BLaER1 treated with 17β-estradiol and CSF1 and Interleukin-3, amounts not matched to agents 10 nM and 100 nM (cell line): Measurements from ENCODE around the gene PSMC1.
A peak's percentile ranks its signal among the peaks of the same experiment; 100 is the strongest.

Source experiments
- H3K27ac ChIP-seq, 11 experiments: shearing (Covaris generic); formaldehyde crosslinking; 2 replicates each; pipeline ENCODE4 v1.8.1; 2022
- H3K27me3 ChIP-seq, 11 experiments: shearing (Covaris generic); formaldehyde crosslinking; 2 replicates each; pipeline ENCODE4 v1.8.1; 2022
- H3K36me3 ChIP-seq, 11 experiments: shearing (Covaris generic); formaldehyde crosslinking; 2 replicates each; pipeline ENCODE4 v1.8.1; 2022
- H3K4me1 ChIP-seq, 10 experiments: shearing (Covaris generic); formaldehyde crosslinking; 2 replicates each; pipeline ENCODE4 v1.8.1; 2022
- H3K4me2 ChIP-seq, 11 experiments: shearing (Covaris generic); formaldehyde crosslinking; 2 replicates each; pipeline ENCODE4 v1.8.1; 2022
- H3K4me3 ChIP-seq, 10 experiments: shearing (Covaris generic); formaldehyde crosslinking; 2 replicates each; pipeline ENCODE4 v1.8.1; 2022
- H3K9ac ChIP-seq, 11 experiments: shearing (Covaris generic); formaldehyde crosslinking; 2 replicates each; pipeline ENCODE4 v1.8.1; 2022
- H3K9me3 ChIP-seq, 11 experiments: shearing (Covaris generic); formaldehyde crosslinking; replicated peaks in 1 of 11; 2 replicates each; pipeline ENCODE4 v1.8.1; 2022
- H4K20me1 ChIP-seq, 11 experiments: shearing (Covaris generic); formaldehyde crosslinking; 2 replicates each; pipeline ENCODE4 v1.8.1; 2022
- Cebpa-rat ChIP-seq, 11 experiments: shearing (Covaris generic); IDR thresholded peaks; 2 replicates each; pipeline ENCODE4 v1.8.1; 2022

The PSMC1 gene

GRCh38 chr14:90248594-90248993, 7.8 kb upstream of the PSMC1 start:
- Histone ChIP-seq H3K4me1 (peaks cover 3 to 8% (median 5%) of the 10 kb centered on the region in 10 experiments), H3K36me3 (no peaks in the 10 kb centered on the region), H3K9me3 (peaks cover 0 to 23% (median 5%) of the 10 kb centered on the region in 11 experiments; a peak in 12 of 22 replicates), H3K4me2 (no peak overlapping the region), H3K27me3 (no peaks in the 10 kb centered on the region), H4K20me1 (no peaks in the 10 kb centered on the region), H3K9ac (no peak overlapping the region), H3K4me3 (no peak overlapping the region), H3K27ac (no peak overlapping the region)
- no peak for TF ChIP-seq Cebpa-rat (IDR thresholded peaks at IDR 0.05)

DNA sequence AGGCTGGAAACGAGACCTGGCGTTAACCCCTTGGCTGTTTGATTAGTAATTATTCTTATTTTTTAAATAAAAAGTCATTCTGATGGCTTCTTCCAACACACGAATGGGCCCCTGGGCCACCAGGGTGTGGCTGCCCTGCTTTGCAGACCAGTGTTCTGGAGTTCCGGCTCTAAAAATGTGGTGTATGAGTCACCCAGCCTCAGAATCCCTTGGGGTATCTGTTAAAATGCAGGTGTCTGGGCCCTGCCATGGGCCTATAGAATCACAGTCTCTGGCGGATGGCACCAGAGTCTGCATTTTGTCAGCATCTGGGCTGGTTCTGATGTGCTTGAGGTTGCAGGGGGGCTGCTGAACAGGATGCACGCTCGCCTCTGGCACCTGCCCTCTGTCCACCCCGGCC, 2.5 kb upstream of the PSMC1 start:
- no peak for TF ChIP-seq Cebpa-rat (IDR thresholded peaks at IDR 0.05)
- H4K20me1 ChIP-seq, result peaks cover 0 to 23% (median 17%) of the 10 kb centered on the region in 11 experiments; a peak in 17 of 22 replicates

GRCh38 chr14:90255871-90256270, 482 bp upstream of the PSMC1 start:
- Histone ChIP-seq H3K4me2 (peak overlapping the region; percentile 60 to 99 (median 80); a peak in 21 of 22 replicates), H3K27me3 (no peaks in the 10 kb centered on the region), H4K20me1 (peaks cover 0 to 30% (median 22%) of the 10 kb centered on the region in 11 experiments; a peak in 17 of 22 replicates), H3K4me3 (peak overlapping the region; percentile 81 to 99 (median 96)), H3K36me3 (peaks cover 20 to 35% (median 33%) of the 10 kb centered on the region in 11 experiments), H3K4me1 (peaks cover 29 to 53% (median 45%) of the 10 kb centered on the region in 10 experiments), H3K27ac (peak overlapping the region; percentile 96 to 100 (median 97); a peak in 21 of 22 replicates), H3K9ac (peak overlapping the region; percentile 95 to 100 (median 98); a peak in 20 of 22 replicates), H3K9me3 (peaks cover 0 to 14% (median 5%) of the 10 kb centered on the region in 11 experiments; a peak in 10 of 22 replicates)
- no peak for TF ChIP-seq Cebpa-rat (IDR thresholded peaks at IDR 0.05)

More for the DNA sequence above, 2.5 kb upstream of the PSMC1 start:
- H3K4me2 ChIP-seq, result peak overlapping the region; percentile 55 to 85 (median 76)
- peak overlapping the region in 10 of 11 experiments; percentile 46 to 69 (median 56); a peak in 18 of 22 replicates for H3K27ac ChIP-seq
- H3K4me3 ChIP-seq, result peak overlapping the region in 4 of 10 experiments; percentile 4 to 24 (median 16); a peak in 5 of 20 replicates
- H3K27me3 ChIP-seq, result no peaks in the 10 kb centered on the region
- peaks cover 28 to 49% (median 44%) of the 10 kb centered on the region in 10 experiments for H3K4me1 ChIP-seq
- peaks cover 2 to 15% (median 13%) of the 10 kb centered on the region in 11 experiments; a peak in 16 of 22 replicates for H3K36me3 ChIP-seq
- peak overlapping the region in 2 of 11 experiments; percentile 32 to 45; a peak in 4 of 22 replicates for H3K9ac ChIP-seq
- peaks cover 0 to 12% (median 4%) of the 10 kb centered on the region in 11 experiments; a peak in 7 of 22 replicates for H3K9me3 ChIP-seq

DNA sequence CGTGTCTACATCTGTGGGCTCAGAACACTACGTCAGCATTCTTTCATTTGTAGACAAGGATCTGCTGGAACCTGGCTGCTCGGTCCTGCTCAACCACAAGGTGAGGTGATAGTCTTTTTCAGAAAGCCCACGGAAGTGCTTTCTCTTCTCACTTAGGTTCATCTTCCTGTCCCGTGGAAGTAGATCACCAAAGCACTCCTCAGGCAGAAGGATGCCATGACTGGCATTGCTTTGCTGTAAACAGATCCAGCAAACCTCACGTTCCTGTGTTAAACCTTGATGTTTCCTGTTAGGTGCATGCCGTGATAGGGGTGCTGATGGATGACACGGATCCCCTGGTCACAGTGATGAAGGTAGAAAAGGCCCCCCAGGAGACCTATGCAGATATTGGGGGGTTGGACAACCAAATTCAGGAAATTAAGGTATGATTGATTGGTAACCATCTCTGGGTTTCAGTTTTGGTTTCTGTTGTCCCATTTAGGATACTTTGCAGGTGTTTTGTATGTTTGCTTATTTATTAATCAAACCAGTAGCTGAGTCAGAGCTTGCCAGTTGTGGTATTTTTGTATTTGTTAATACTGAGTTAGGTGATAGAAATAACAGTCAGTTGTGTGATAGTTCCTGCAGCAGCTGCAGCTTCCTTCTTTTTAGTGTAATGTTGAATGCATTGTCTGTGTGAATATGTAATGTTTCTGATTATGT, 7.5 kb downstream of the PSMC1 start:
- Histone ChIP-seq H3K36me3 (peaks cover 91 to 97% (median 96%) of the 10 kb centered on the region in 11 experiments), H3K4me3 (no peak overlapping the region), H4K20me1 (peaks cover 8 to 66% (median 45%) of the 10 kb centered on the region in 11 experiments; a peak in 19 of 22 replicates), H3K4me2 (no peak overlapping the region), H3K27me3 (no peaks in the 10 kb centered on the region), H3K9me3 (peaks cover 0 to 9% (median 4%) of the 10 kb centered on the region in 11 experiments; a peak in 7 of 22 replicates), H3K4me1 (peaks cover 0 to 3% (median 0%) of the 10 kb centered on the region in 10 experiments; a peak in 4 of 20 replicates), H3K9ac (no peak overlapping the region), H3K27ac (no peak overlapping the region)
- no peak for TF ChIP-seq Cebpa-rat (IDR thresholded peaks at IDR 0.05)

GRCh38 chr14:90266441-90267154, 10.2 kb downstream of the PSMC1 start:
- H3K27ac ChIP-seq, result no peak overlapping the region
- H4K20me1 ChIP-seq, result peaks cover 8 to 79% (median 52%) of the 10 kb centered on the region in 11 experiments; a peak in 18 of 22 replicates
- no peaks in the 10 kb centered on the region for H3K4me1 ChIP-seq
- H3K27me3 ChIP-seq, result no peaks in the 10 kb centered on the region
- no peaks in the 10 kb centered on the region for H3K9me3 ChIP-seq
- H3K4me3 ChIP-seq, result no peak overlapping the region
- H3K9ac ChIP-seq, result no peak overlapping the region
- no peak overlapping the region for H3K4me2 ChIP-seq
- H3K36me3 ChIP-seq, result peaks cover 94 to 97% (median 96%) of the 10 kb centered on the region in 11 experiments
- TF ChIP-seq Cebpa-rat (IDR thresholded peaks at IDR 0.05), result no peak

DNA sequence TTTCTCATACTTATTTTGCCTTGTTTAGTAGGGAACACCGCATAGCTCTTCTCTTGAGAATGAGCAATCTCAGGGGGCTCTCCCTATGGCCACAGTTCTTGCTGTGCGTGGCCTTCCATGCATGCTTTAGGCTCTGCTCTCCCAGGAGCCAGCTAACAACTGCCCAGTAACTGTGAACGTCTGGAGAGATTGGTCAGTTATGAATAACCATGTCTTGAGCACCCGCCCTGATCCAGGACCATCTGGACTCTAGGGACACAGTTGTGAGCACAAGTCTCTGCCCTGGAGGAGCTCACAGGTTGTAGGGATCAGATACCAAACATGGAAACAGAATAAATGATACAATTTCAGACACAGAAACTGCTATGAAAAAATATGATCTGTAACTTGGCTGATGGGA, 12.1 kb downstream of the PSMC1 start:
- no peak overlapping the region for H3K9ac ChIP-seq
- H3K4me3 ChIP-seq, result no peak overlapping the region
- peaks cover 5 to 80% (median 48%) of the 10 kb centered on the region in 11 experiments; a peak in 18 of 22 replicates for H4K20me1 ChIP-seq
- H3K27ac ChIP-seq, result no peak overlapping the region
- H3K9me3 ChIP-seq, result no peaks in the 10 kb centered on the region
- no peaks in the 10 kb centered on the region for H3K27me3 ChIP-seq
- H3K36me3 ChIP-seq, result peaks cover 97 to 100% (median 98%) of the 10 kb centered on the region in 11 experiments
- no peak for TF ChIP-seq Cebpa-rat (IDR thresholded peaks at IDR 0.05)
- peaks cover 0 to 15% (median 0%) of the 10 kb centered on the region in 10 experiments; a peak in 5 of 20 replicates for H3K4me1 ChIP-seq
- no peak overlapping the region for H3K4me2 ChIP-seq

DNA sequence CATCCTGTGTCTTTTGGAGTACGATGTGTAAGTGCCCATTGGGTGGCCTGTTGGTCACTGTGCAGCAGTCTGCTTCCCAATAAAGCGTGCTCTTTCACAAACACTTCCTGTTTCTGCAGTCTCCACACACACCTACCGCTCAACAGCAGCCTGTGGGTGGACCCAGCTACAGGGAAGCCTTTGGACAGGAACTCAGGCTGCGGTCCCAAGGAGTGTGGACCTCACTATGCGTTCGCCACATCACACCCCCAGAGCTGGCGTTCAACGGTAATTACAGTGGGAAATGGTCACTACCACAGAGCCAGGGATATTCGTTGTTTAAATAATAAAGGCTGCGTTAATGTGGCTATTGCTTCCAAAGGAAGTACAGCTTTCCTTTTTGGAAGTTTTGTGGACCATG, 16.2 kb downstream of the PSMC1 start:
- no peak overlapping the region for H3K4me3 ChIP-seq
- H3K4me1 ChIP-seq, result peaks cover 0 to 57% (median 16%) of the 10 kb centered on the region in 10 experiments; a peak in 15 of 20 replicates
- no peaks in the 10 kb centered on the region for H3K9me3 ChIP-seq
- no peak overlapping the region for H3K27ac ChIP-seq
- H3K9ac ChIP-seq, result no peak overlapping the region
- TF ChIP-seq Cebpa-rat (IDR thresholded peaks at IDR 0.05), result no peak
- no peaks in the 10 kb centered on the region for H3K27me3 ChIP-seq
- peaks cover 71 to 100% (median 94%) of the 10 kb centered on the region in 11 experiments for H3K36me3 ChIP-seq
- peaks cover 0 to 68% (median 33%) of the 10 kb centered on the region in 11 experiments; a peak in 15 of 22 replicates for H4K20me1 ChIP-seq
- peak overlapping the region in 1 of 11 experiments; percentile 20; a peak in 1 of 22 replicates for H3K4me2 ChIP-seq

GRCh38 chr14:90273532-90273931, 17.2 kb downstream of the PSMC1 start:
- TF ChIP-seq Cebpa-rat (IDR thresholded peaks at IDR 0.05), result no peak
- Histone ChIP-seq H3K4me1 (peaks cover 0 to 57% (median 16%) of the 10 kb centered on the region in 10 experiments; a peak in 15 of 20 replicates), H3K4me2 (peak overlapping the region in 1 of 11 experiments; percentile 80; a peak in 1 of 22 replicates), H3K9me3 (no peaks in the 10 kb centered on the region), H3K4me3 (no peak overlapping the region), H3K9ac (no peak overlapping the region), H3K27me3 (no peaks in the 10 kb centered on the region), H3K36me3 (peaks cover 71 to 100% (median 94%) of the 10 kb centered on the region in 11 experiments), H4K20me1 (peaks cover 0 to 64% (median 29%) of the 10 kb centered on the region in 11 experiments; a peak in 15 of 22 replicates), H3K27ac (no peak overlapping the region)
